Type B pancreatic cell (in vitro differentiated cells): ENCODE results near the gene GOLGA1. TPM values are rescaled to one million over a fixed set of nuclear protein-coding genes. Genes with fewer than 3 reads are reported as not detected.

ENCODE experiments used
- DNase-seq: peaks from one replicate; pipeline ENCODE4 v3.0.0; 2021; ENCODE audit warnings: mixed read lengths; ENCODE audit not compliant: unreplicated experiment; ENCODE audit errors: extremely low spot score
- H3K27ac Mint-ChIP-seq: 2 replicates; pipeline ENCODE4 v1.8.0; 2021; ENCODE audit warnings: mild to moderate bottlenecking, mixed read lengths
- H3K27me3 Mint-ChIP-seq: 2 replicates; pipeline ENCODE4 v1.8.0; 2021; ENCODE audit warnings: mixed read lengths
- H3K36me3 Mint-ChIP-seq: 2 replicates; pipeline ENCODE4 v1.8.0; 2021; ENCODE audit warnings: mixed read lengths
- H3K4me1 Mint-ChIP-seq: one replicate; pipeline ENCODE4 v1.8.0; 2021; ENCODE audit warnings: mixed read lengths; ENCODE audit not compliant: unreplicated experiment
- H3K4me3 Mint-ChIP-seq: 2 replicates; pipeline ENCODE4 v1.8.0; 2021; ENCODE audit warnings: mild to moderate bottlenecking, mixed read lengths
- H3K9me3 Mint-ChIP-seq: 2 replicates; pipeline ENCODE4 v1.8.0; 2021; ENCODE audit warnings: mixed read lengths
- total RNA-seq: library from RNA; stranded (reverse); gene quantifications from 2 replicates; pipeline ENCODE4 v1.2.1, GENCODE V29; 2021; ENCODE audit warnings: low replicate concordance
- TF ChIP-seq, protein P1 (sequence below): fragments of 200-600 bp; sonication (generic); conservative IDR thresholded peaks from 2 replicates; pipeline ENCODE4 v1.5.0; 2021; ENCODE audit warnings: antibody characterized with exemption, mild to moderate bottlenecking

GOLGA1 gene
- total RNA-seq, 1 donor from 2014 or later: 18.4 TPM

DNA sequence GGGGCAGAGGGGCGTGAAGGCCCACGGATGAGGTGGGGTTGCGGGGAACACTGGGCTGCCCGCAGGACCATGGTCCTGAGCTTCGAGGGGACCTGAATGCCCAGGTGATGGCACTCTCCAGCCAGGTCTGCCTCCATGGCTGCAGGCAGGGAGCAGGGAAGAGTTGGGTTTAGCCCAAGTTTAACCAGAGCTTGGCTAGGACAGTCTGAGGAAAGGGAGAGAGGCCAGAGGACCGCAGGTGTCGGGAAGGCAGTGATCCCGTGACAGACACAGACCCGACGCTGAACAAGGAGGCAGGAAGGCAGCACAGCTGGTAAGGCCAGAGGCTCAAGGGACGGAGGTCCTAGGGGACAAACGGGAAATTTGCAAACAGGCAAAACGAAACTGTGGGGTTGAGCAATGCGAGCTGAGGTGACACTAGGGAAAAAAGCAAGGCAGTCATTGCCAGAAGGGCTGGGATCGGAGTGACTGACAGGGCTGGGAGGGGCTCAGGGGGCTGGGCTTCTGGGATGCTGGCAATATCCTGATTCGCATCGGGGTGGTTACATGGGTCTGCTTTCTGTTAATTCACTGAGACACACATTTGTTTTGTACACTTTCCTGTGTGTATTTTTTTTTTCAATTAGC is 53.9 kb downstream of the GOLGA1 start:
- Mint-ChIP-seq H3K27me3 (no peaks in the 10 kb centered on the region), H3K27ac (no peak overlapping the region), H3K4me1 (no peaks in the 10 kb centered on the region), H3K36me3 (peaks cover 5% of the 10 kb centered on the region), H3K4me3 (no peak overlapping the region), H3K9me3 (no peaks in the 10 kb centered on the region)
- TF ChIP-seq, protein P1, sequence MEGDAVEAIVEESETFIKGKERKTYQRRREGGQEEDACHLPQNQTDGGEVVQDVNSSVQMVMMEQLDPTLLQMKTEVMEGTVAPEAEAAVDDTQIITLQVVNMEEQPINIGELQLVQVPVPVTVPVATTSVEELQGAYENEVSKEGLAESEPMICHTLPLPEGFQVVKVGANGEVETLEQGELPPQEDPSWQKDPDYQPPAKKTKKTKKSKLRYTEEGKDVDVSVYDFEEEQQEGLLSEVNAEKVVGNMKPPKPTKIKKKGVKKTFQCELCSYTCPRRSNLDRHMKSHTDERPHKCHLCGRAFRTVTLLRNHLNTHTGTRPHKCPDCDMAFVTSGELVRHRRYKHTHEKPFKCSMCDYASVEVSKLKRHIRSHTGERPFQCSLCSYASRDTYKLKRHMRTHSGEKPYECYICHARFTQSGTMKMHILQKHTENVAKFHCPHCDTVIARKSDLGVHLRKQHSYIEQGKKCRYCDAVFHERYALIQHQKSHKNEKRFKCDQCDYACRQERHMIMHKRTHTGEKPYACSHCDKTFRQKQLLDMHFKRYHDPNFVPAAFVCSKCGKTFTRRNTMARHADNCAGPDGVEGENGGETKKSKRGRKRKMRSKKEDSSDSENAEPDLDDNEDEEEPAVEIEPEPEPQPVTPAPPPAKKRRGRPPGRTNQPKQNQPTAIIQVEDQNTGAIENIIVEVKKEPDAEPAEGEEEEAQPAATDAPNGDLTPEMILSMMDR: no peak
- no peak for DNase-seq

DNA sequence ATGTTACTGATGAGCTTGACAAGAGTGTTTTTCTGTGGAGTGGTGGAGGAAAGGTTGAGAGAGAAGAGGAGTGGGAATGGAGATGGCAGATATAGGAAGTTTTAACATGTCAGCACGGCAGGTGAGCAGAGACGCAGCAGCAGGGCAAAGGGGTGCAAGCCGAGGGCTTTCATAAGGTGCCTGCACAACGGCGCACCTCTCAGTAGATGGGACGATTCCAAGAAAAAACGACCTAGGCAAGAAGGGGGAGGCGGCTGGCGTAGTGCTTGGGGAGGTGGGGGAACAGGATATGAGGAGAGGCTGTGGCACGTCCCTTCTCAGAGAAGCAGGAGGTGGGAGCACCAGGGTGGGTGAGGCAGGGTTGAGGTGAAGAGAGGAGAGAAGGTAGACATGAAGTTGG is 54.4 kb downstream of the GOLGA1 start:
- no peak overlapping the region for H3K4me3 Mint-ChIP-seq
- TF ChIP-seq, protein P1: no peak
- peaks cover 5% of the 10 kb centered on the region for H3K36me3 Mint-ChIP-seq
- no peaks in the 10 kb centered on the region for H3K27me3 Mint-ChIP-seq
- no peaks in the 10 kb centered on the region for H3K9me3 Mint-ChIP-seq
- DNase-seq: no peak
- no peaks in the 10 kb centered on the region for H3K4me1 Mint-ChIP-seq
- no peak overlapping the region for H3K27ac Mint-ChIP-seq

DNA sequence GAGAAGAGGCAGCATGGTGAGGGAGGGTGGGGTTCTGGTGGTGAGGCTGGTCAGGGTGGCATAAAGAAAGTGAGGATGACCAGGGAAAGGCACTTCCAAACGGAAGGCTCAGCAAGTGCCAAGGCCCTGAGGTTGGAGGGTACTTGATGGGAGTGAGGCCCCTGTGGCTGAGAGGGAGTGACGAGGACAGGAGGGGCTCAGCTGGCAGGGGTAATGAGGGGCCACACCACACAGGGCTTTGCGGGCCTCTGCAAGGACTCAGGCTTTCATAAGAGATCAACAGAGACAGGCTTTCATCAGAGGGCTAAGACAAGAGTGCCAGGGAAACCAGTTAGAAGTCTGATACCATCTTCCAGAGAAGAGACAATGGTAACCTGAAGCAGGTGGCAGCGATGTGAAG is 55.3 kb downstream of the GOLGA1 start:
- peaks cover 5% of the 10 kb centered on the region for H3K36me3 Mint-ChIP-seq
- no peak for DNase-seq
- TF ChIP-seq, protein P1: no peak
- H3K4me1 Mint-ChIP-seq: no peaks in the 10 kb centered on the region
- no peak overlapping the region for H3K27ac Mint-ChIP-seq
- no peaks in the 10 kb centered on the region for H3K27me3 Mint-ChIP-seq
- no peaks in the 10 kb centered on the region for H3K9me3 Mint-ChIP-seq
- H3K4me3 Mint-ChIP-seq: no peak overlapping the region

DNA sequence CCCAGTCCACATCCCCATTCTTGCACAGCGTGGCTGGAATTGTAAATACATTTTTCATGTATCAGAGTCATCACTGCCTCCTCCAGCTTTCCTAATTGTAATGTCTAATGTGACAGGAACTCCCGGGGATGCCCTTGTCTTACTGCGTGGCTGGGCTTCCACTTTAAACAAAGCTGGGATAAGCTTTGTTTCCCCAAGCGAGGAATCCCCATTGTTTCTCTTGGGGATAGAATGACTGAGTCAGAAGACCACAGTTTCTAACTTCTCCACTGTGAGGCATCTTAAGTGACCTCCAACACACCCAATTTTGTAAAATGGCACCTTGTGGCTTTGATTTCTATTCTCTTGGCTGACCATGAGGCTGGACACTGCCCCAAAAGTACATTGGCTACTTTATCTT is 56.5 kb downstream of the GOLGA1 start:
- Mint-ChIP-seq H3K4me3 (no peak overlapping the region), H3K9me3 (no peaks in the 10 kb centered on the region), H3K36me3 (peaks cover 5% of the 10 kb centered on the region), H3K4me1 (no peaks in the 10 kb centered on the region), H3K27ac (no peak overlapping the region), H3K27me3 (no peaks in the 10 kb centered on the region)
- TF ChIP-seq, protein P1: no peak
- DNase-seq: no peak

DNA sequence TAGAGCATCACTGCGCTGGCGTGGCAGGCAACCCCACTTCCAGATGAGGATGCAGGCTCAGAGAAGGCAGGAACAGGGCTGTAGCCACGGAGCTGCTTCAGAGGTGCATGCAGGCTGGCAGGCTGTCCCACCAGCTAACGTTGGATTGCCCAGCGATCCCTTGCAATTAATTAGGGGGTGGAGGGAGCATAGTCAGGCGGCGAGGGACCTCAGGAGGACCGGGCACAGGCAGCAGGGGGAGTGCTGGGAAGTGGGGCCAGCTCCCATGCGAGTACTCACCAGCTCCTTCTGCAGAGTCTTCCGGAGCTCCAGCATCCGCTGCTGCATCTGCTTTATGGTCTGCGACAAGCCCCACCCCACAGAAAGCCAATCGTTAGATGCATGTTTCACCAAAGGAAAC is 58.7 kb downstream of the GOLGA1 start:
- no peak for DNase-seq
- Mint-ChIP-seq H3K4me1 (no peaks in the 10 kb centered on the region), H3K27me3 (no peaks in the 10 kb centered on the region), H3K9me3 (no peaks in the 10 kb centered on the region), H3K36me3 (peaks cover 5% of the 10 kb centered on the region), H3K4me3 (no peak overlapping the region), H3K27ac (no peak overlapping the region)
- TF ChIP-seq, protein P1: no peak
